A549 (cell line): ENCODE measurements around the gene TXNRD1. TPM values are rescaled to one million over a fixed set of nuclear protein-coding genes. Genes with fewer than 3 reads are reported as not detected.

Source experiments
- ATAC-seq, 2 experiments: fragments of 200-7000 bp in 1 of 2; fragments of >200 bp in 1 of 2; cut with Nextera tagmentation in 1 of 2; cut with Tn5 transposase in 1 of 2; 3 replicates each; pipeline versions ENCODE4 v1.8.0 to v1.9.1; 2018 to 2020; ENCODE audit warnings: mild to moderate bottlenecking in 1 of 2, moderate library complexity in 1 of 2
- CTCF ChIA-PET: fragments of 300-600 bp; sonication (Branson Sonifier 250); formaldehyde crosslinking; extraction: SDS; loops from one replicate; lab custom pipeline; 2021; ENCODE audit warnings: antibody characterized with exemption, inconsistent platforms; lab: Yijun Ruan, JAX
- POLR2A ChIA-PET: fragments of 350-600 bp; formaldehyde crosslinking; extraction: SDS; loops from one replicate; lab custom pipeline; 2021; ENCODE audit warnings: antibody characterized with exemption, inconsistent platforms; lab: Yijun Ruan, JAX
- DNase-seq, 2 experiments: peaks; one replicate each; pipeline versions ENCODE4 v3.0.0 to v3.0.0-alpha.2; 2011 to 2016; ENCODE audit warnings: low read depth in 1 of 2, low spot score in 1 of 2
- FAIRE-seq: peaks from 2 replicates; lab custom pipeline; 2011; peaks lifted over from hg19 to GRCh38; lab: Jason Lieb, UNC
- H3K27ac ChIP-seq, 2 experiments: fragments of >200 bp; sonication (Bioruptor Twin); formaldehyde crosslinking; 3 replicates each; pipeline ENCODE4 v1.5.1; 2016 to 2017
- H3K4me1 ChIP-seq: fragments of >200 bp; sonication (Bioruptor Twin); formaldehyde crosslinking; 3 replicates; pipeline ENCODE4 v1.6.1; 2016
- H3K4me2 ChIP-seq: fragments of >200 bp; sonication (Bioruptor Twin); formaldehyde crosslinking; 3 replicates; pipeline ENCODE4 v1.6.1; 2016
- H3K4me3 ChIP-seq: fragments of >200 bp; sonication (Bioruptor Twin); formaldehyde crosslinking; 3 replicates; pipeline ENCODE4 v1.5.1; 2016
- H3K9me3 ChIP-seq: fragments of >200 bp; sonication (Bioruptor Twin); formaldehyde crosslinking; 3 replicates; pipeline ENCODE4 v1.6.1; 2016
- CBX8 ChIP-seq: fragments of 200-600 bp; sonication (generic); IDR thresholded peaks from 2 replicates; pipeline ENCODE4 v1.6.1; 2016
- CHD2 ChIP-seq: fragments of 150-350 bp; IDR thresholded peaks from 2 replicates; pipeline ENCODE4 v1.6.1; 2014; ENCODE audit warnings: low read length; ENCODE audit not compliant: partially characterized antibody
- CTCF ChIP-seq: fragments of >200 bp; sonication (Bioruptor Twin); formaldehyde crosslinking; IDR thresholded peaks from 3 replicates; pipeline ENCODE4 v1.5.1; 2016
- E2F6 ChIP-seq: IDR thresholded peaks from 2 replicates; pipeline ENCODE4 v1.6.1; 2012; ENCODE audit warnings: low read depth, borderline replicate concordance
- EHF ChIP-seq: fragments of 250-450 bp; sonication (Bioruptor Pico); IDR thresholded peaks from 2 replicates; pipeline ENCODE4 v1.5.0; 2020; ENCODE audit warnings: mild to moderate bottlenecking
- EP300 ChIP-seq, 2 experiments: fragments of >200 bp; sonication (Bioruptor Twin); formaldehyde crosslinking; IDR thresholded peaks; 2 replicates in 1 of 2; 3 replicates in 1 of 2; pipeline ENCODE4 v1.6.1; 2016 to 2017
- ESRRA ChIP-seq: fragments of 150-350 bp; IDR thresholded peaks from 2 replicates; pipeline ENCODE4 v1.6.1; 2014; ENCODE audit warnings: mild to moderate bottlenecking, low read length, borderline replicate concordance
- FOSB ChIP-seq: fragments of 250-450 bp; sonication (Bioruptor Pico); IDR thresholded peaks from 2 replicates; pipeline ENCODE4 v1.5.0; 2020; ENCODE audit warnings: mild to moderate bottlenecking, moderate library complexity
- FOSL2 ChIP-seq, 2 experiments: fragments of 450-650 bp in 1 of 2; fragments of >200 bp in 1 of 2; sonication (Bioruptor Twin) in 1 of 2; formaldehyde crosslinking; IDR thresholded peaks; 2 replicates each; pipeline versions ENCODE4 v1.5.0 to v1.6.1; 2016 to 2020; ENCODE audit warnings: mild to moderate bottlenecking in 1 of 2, moderate library complexity in 1 of 2
- HEYL ChIP-seq: fragments of 250-450 bp; sonication (Bioruptor Pico); IDR thresholded peaks from 2 replicates; pipeline ENCODE4 v1.8.0; 2021; ENCODE audit warnings: mild to moderate bottlenecking, moderate library complexity
- HOXA7 ChIP-seq: fragments of 250-450 bp; sonication (Bioruptor Pico); IDR thresholded peaks from 2 replicates; pipeline ENCODE4 v1.5.0; 2020; ENCODE audit warnings: mild to moderate bottlenecking, moderate library complexity
- JUN ChIP-seq, 2 experiments: fragments of >200 bp; sonication (Bioruptor Twin); formaldehyde crosslinking; IDR thresholded peaks; 2 replicates in 1 of 2; 3 replicates in 1 of 2; pipeline ENCODE4 v1.6.1; 2016 to 2017
- PBX3 ChIP-seq: IDR thresholded peaks from 2 replicates; pipeline ENCODE4 v1.6.1; 2012
- PHF8 ChIP-seq: fragments of 200-600 bp; sonication (generic); IDR thresholded peaks from 2 replicates; pipeline ENCODE4 v1.6.1; 2016; ENCODE audit warnings: low read depth, mild to moderate bottlenecking, antibody characterized with exemption, moderate library complexity, borderline replicate concordance
- RCOR1 ChIP-seq: fragments of 150-350 bp; IDR thresholded peaks from 2 replicates; pipeline ENCODE4 v1.6.1; 2014; ENCODE audit warnings: antibody characterized with exemption, low read length, low read depth
- ZC3H11A ChIP-seq: fragments of 450-650 bp; IDR thresholded peaks from 2 replicates; pipeline ENCODE4 v1.6.1; 2014; ENCODE audit warnings: antibody characterized with exemption, mild to moderate bottlenecking
- ZSCAN20 ChIP-seq: fragments of 250-450 bp; sonication (Bioruptor Pico); IDR thresholded peaks from 2 replicates; pipeline ENCODE4 v1.8.0; 2022; ENCODE audit warnings: mild to moderate bottlenecking, moderate library complexity
- WGBS: methylation state at CpG from one replicate; pipeline ENCODE4 v1.1.6; 2017; ENCODE audit errors: missing lambda C conversion rate; 5-methylcytosine and 5-hydroxymethylcytosine counted together
- polyA plus RNA-seq, 4 experiments: library from polyadenylated mRNA; depleted of rRNA in 3 of 4; stranded (reverse); fragments of >200 nt; fragmentation: RNase III in 1 of 4; extraction: RNeasy Plus Mini Kit Qiagen cat#74134 plus additional on column Dnase treatment in 1 of 4; gene quantifications; 2 replicates in 3 of 4; 3 replicates in 1 of 4; pipeline ENCODE4 v1.2.3, GENCODE V29; 2011 to 2017
- TF ChIP-seq, protein P1 (sequence below): fragments of 250-450 bp; sonication (Bioruptor Pico); IDR thresholded peaks from 2 replicates; pipeline ENCODE4 v1.5.0; 2020; ENCODE audit warnings: low read depth, mild to moderate bottlenecking, moderate library complexity

TXNRD1 gene
- polyA plus RNA-seq, 2 of the 4 experiments (the other 2 are of a cell fraction), result 899 to 1,230 TPM

DNA sequence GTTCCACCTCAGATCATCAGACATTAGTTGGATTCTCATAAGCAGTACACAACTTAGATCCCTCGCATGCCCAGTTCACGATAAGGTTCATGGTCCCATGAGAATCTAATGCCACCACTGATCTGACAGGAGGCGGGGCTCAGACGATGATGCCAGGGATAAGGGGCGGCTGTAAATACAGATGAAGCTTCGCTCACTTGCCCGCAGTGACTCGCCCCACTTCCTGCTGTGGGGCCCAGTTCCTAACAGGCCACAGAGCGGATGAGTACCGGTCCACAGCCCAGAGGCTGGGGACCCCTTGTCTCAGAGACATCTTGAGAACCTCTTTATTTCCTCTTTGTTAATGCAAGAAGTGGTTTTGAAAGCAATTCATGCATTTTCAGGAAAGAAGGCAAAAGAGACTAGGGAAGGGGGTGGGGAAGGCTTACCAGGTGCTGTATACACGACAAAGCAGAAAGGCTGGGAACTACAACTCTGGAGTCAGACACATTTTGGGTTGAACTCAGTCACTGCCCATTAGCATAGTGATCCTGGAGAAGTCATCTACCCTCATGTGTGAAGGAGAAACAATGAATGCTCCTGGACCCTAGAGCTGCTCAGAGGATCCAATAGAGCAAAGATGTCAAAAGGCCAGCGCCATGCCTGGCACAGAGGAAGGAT, 156.6 kb downstream of the TXNRD1 start:
- Histone ChIP-seq H3K4me1 (peaks cover 37% of the 10 kb centered on the region), H3K4me3 (no peak overlapping the region), H3K27ac (peak overlapping the region; percentile 64 to 87; a peak in 5 of 6 replicates), H3K4me2 (peak overlapping the region; percentile 60), H3K9me3 (peaks cover 21% of the 10 kb centered on the region)
- TF ChIP-seq EHF, result peak; percentile 75; the same call in 1 of the 2 replicates
- TF ChIP-seq EP300 (IDR thresholded peaks at IDR 0.05), result no peak
- WGBS, result 66% methylated on average over 12 of the region's 12 CpGs
- CTCF ChIA-PET, result interaction anchor here (0.8 to 2.3 kb wide), 3 partner anchors 10 to 14 kb away, joined by 4 to 15 read pairs (median 4); no protein-coding TSS in a partner anchor
- peak; percentile 54 to 61 for ATAC-seq
- POLR2A ChIA-PET, result no interaction called here
- DNase-seq, result peak in 1 of 2 experiments; percentile 72
- FAIRE-seq, result no peak

- no peak overlapping the region for H3K4me2 ChIP-seq
- no peak for ATAC-seq
- POLR2A ChIA-PET, result no interaction called here
- H3K4me1 ChIP-seq, result peaks cover 40% of the 10 kb centered on the region
- 87% methylated on average over 10 of the region's 10 CpGs for WGBS
- no peak for TF ChIP-seq FOSL2 (IDR thresholded peaks at IDR 0.05)
- no peak for TF ChIP-seq FOSL2 (CRISPR knock-in tag; IDR thresholded peaks at IDR 0.05)
- TF ChIP-seq, protein P1, sequence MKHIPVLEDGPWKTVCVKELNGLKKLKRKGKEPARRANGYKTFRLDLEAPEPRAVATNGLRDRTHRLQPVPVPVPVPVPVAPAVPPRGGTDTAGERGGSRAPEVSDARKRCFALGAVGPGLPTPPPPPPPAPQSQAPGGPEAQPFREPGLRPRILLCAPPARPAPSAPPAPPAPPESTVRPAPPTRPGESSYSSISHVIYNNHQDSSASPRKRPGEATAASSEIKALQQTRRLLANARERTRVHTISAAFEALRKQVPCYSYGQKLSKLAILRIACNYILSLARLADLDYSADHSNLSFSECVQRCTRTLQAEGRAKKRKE (CRISPR knock-in tag), result no peak
- TF ChIP-seq HEYL (CRISPR knock-in tag), result no peak
- no peak for TF ChIP-seq ZC3H11A
- no peak for TF ChIP-seq CHD2
- no peak for TF ChIP-seq CTCF
- TF ChIP-seq ESRRA, result no peak
- TF ChIP-seq JUN (IDR thresholded peaks at IDR 0.05), result no peak
- no peak for TF ChIP-seq PBX3
- TF ChIP-seq HOXA7, result no peak
- TF ChIP-seq FOSB (CRISPR knock-in tag), result no peak
- TF ChIP-seq CBX8, result no peak
- TF ChIP-seq PHF8, result no peak
- no peak for TF ChIP-seq E2F6
- no peak overlapping the region for H3K4me3 ChIP-seq
- CTCF ChIA-PET, result interaction anchor here (0.8 to 2.3 kb wide), 2 partner anchors 9 to 15 kb away, joined by 4 to 15 read pairs; no protein-coding TSS in a partner anchor
- DNase-seq, result no peak
- peak overlapping the region; percentile 64 to 87; a peak in 5 of 6 replicates for H3K27ac ChIP-seq
- no peak for FAIRE-seq
- peaks cover 21% of the 10 kb centered on the region for H3K9me3 ChIP-seq
Observed at GRCh38 chr12:104372721-104373335, 157.2 kb downstream of the TXNRD1 start.

- ATAC-seq (no peak), FAIRE-seq (no peak)
- WGBS, result 91% methylated on average over 2 of the region's 2 CpGs
- Histone ChIP-seq H3K27ac (no peak overlapping the region), H3K4me3 (no peak overlapping the region), H3K4me2 (no peak overlapping the region), H3K9me3 (peaks cover 14% of the 10 kb centered on the region), H3K4me1 (peaks cover 40% of the 10 kb centered on the region)
- POLR2A ChIA-PET, result interaction anchor here (0.6 kb wide), 1 partner anchor 86 kb away, joined by 3 read pairs; no protein-coding TSS in a partner anchor
- no peak for TF ChIP-seq FOSL2 (IDR thresholded peaks at IDR 0.05)
- no peak for TF ChIP-seq FOSL2 (CRISPR knock-in tag; IDR thresholded peaks at IDR 0.05)
- no peak for TF ChIP-seq ZSCAN20 (CRISPR knock-in tag)
- TF ChIP-seq HEYL (CRISPR knock-in tag), result no peak
- TF ChIP-seq RCOR1, result no peak
- TF ChIP-seq, all 56 proteins: peak for 0
- no peak for DNase-seq
- CTCF ChIA-PET, result interaction anchor here (0.6 to 2.3 kb wide), 7 partner anchors 8 to 701 kb away, joined by 3 to 15 read pairs (median 3); no protein-coding TSS in a partner anchor
Observed at GRCh38 chr12:104374071-104374470, 158.5 kb downstream of the TXNRD1 start.
